GM23338 (cell line): Measurements from ENCODE around the gene TMEM154. TPM values are rescaled to one million over a fixed set of nuclear protein-coding genes. Genes with fewer than 3 reads are reported as not detected.

Experiments used
- ATAC-seq: fragments of 200-7000 bp; cut with Tn5 transposase; 3 replicates; pipeline ENCODE4 v1.9.1; 2020
- DNase-seq: peaks from one replicate; pipeline ENCODE4 v3.0.0-alpha.2; 2015; ENCODE audit warnings: low spot score
- H2AFZ ChIP-seq: fragments of 200-600 bp; sonication (generic); 2 replicates; pipeline ENCODE4 v1.8.0; 2016; ENCODE audit warnings: antibody characterized with exemption, mild to moderate bottlenecking, moderate library complexity
- H3F3A ChIP-seq: fragments of 200-600 bp; sonication (generic); replicated peaks from 2 replicates; pipeline ENCODE4 v1.8.0; 2017; ENCODE audit warnings: antibody characterized with exemption, mixed run types, low read depth
- H3K27ac ChIP-seq: fragments of 200-600 bp; sonication (generic); 2 replicates; pipeline ENCODE4 v1.6.1; 2016; ENCODE audit warnings: low read depth
- H3K27me3 ChIP-seq: fragments of 200-600 bp; sonication (generic); 2 replicates; pipeline ENCODE4 v1.8.0; 2016; ENCODE audit warnings: mild to moderate bottlenecking, mixed run types, moderate library complexity; ENCODE audit not compliant: insufficient read depth
- H3K36me3 ChIP-seq: fragments of 200-600 bp; sonication (generic); 2 replicates; pipeline ENCODE4 v1.8.0; 2016; ENCODE audit warnings: mild to moderate bottlenecking; ENCODE audit not compliant: insufficient read depth
- H3K4me1 ChIP-seq: fragments of 200-600 bp; sonication (generic); 2 replicates; pipeline ENCODE4 v1.8.0; 2016; ENCODE audit warnings: mild to moderate bottlenecking, moderate library complexity; ENCODE audit not compliant: insufficient read depth
- H3K4me2 ChIP-seq: fragments of 200-600 bp; sonication (generic); 2 replicates; pipeline ENCODE4 v1.7.1; 2017; ENCODE audit warnings: mixed run types
- H3K4me3 ChIP-seq: fragments of 200-600 bp; sonication (generic); 2 replicates; pipeline ENCODE4 v1.6.1; 2016; ENCODE audit warnings: mixed run types
- H3K79me2 ChIP-seq: fragments of 200-600 bp; sonication (generic); replicated peaks from 2 replicates; pipeline ENCODE4 v1.8.0; 2017; ENCODE audit warnings: mild to moderate bottlenecking; ENCODE audit not compliant: insufficient read depth
- H3K9me2 ChIP-seq: fragments of 200-600 bp; sonication (generic); 2 replicates; pipeline ENCODE4 v1.8.0; 2017; ENCODE audit not compliant: insufficient read depth
- H4K20me1 ChIP-seq: fragments of 200-600 bp; sonication (generic); replicated peaks from 2 replicates; pipeline ENCODE4 v1.8.0; 2017; ENCODE audit warnings: mild to moderate bottlenecking; ENCODE audit not compliant: insufficient read depth
- H3K27ac Mint-ChIP-seq: 2 replicates; pipeline ENCODE4 v1.8.0; 2020; ENCODE audit warnings: inconsistent platforms, mild to moderate bottlenecking, moderate library complexity, mixed read lengths
- H3K27me3 Mint-ChIP-seq: 3 replicates; pipeline ENCODE4 v1.8.0; 2022; ENCODE audit warnings: low read depth, mild to moderate bottlenecking, moderate library complexity, mixed read lengths, inconsistent platforms; ENCODE audit not compliant: insufficient read depth, poor library complexity
- H3K36me3 Mint-ChIP-seq: 3 replicates; pipeline ENCODE4 v1.8.0; 2021; ENCODE audit warnings: low read depth, mild to moderate bottlenecking, inconsistent platforms, moderate library complexity, mixed read lengths
- H3K4me1 Mint-ChIP-seq: 3 replicates; pipeline ENCODE4 v1.8.0; 2020; ENCODE audit warnings: mild to moderate bottlenecking, inconsistent platforms, mixed read lengths
- H3K4me3 Mint-ChIP-seq: 3 replicates; pipeline ENCODE4 v1.8.0; 2021; ENCODE audit warnings: moderate library complexity, mild to moderate bottlenecking, inconsistent platforms, mixed read lengths
- H3K9me3 Mint-ChIP-seq: 3 replicates; pipeline ENCODE4 v1.8.0; 2020; ENCODE audit warnings: moderate library complexity, mild to moderate bottlenecking, inconsistent platforms, mixed read lengths
- CTCF ChIP-seq, 2 experiments: fragments of 200-600 bp in 1 of 2; sonication (generic) in 1 of 2; conservative IDR thresholded peaks; 2 replicates each; pipeline versions ENCODE4 v1.5.1 to v1.6.1; 2016 to 2017; ENCODE audit warnings: antibody characterized with exemption in 2 of 2, low read depth in 2 of 2, mild to moderate bottlenecking in 2 of 2, moderate library complexity in 1 of 2
- ETS1 ChIP-seq: IDR thresholded peaks from 2 replicates; pipeline ENCODE4 v1.6.1; 2016; ENCODE audit warnings: antibody characterized with exemption
- JUNB ChIP-seq: IDR thresholded peaks from one replicate; pipeline ENCODE4 v1.6.1; 2016; ENCODE audit warnings: antibody characterized with exemption; ENCODE audit not compliant: unreplicated experiment
- POLR2AphosphoS5 ChIP-seq: IDR thresholded peaks from 2 replicates; pipeline ENCODE4 v1.6.1; 2016; ENCODE audit warnings: antibody characterized with exemption, low read depth
- REST ChIP-seq: IDR thresholded peaks from one replicate; pipeline ENCODE4 v1.6.1; 2018; ENCODE audit warnings: antibody characterized with exemption; ENCODE audit not compliant: unreplicated experiment
- STAT1 ChIP-seq: IDR thresholded peaks from one replicate; pipeline ENCODE4 v1.6.1; 2016; ENCODE audit warnings: antibody characterized with exemption; ENCODE audit not compliant: unreplicated experiment
- ZNF114 ChIP-seq: fragments of 250-450 bp; sonication (Bioruptor Pico); IDR thresholded peaks from 2 replicates; pipeline ENCODE4 v1.5.0; 2020; ENCODE audit warnings: mild to moderate bottlenecking, moderate library complexity
- ZNF462 ChIP-seq: fragments of 250-450 bp; sonication (Bioruptor Pico); IDR thresholded peaks from 2 replicates; pipeline ENCODE4 v1.5.0; 2020; ENCODE audit warnings: mild to moderate bottlenecking, moderate library complexity
- polyA plus RNA-seq: library from polyadenylated mRNA; unstranded; fragments of >200 nt; fragmentation: Nextera tagmentation; extraction: Ambion mirVana; gene quantifications from 2 replicates; pipeline ENCODE4 v1.2.1, GENCODE V29; 2016
- total RNA-seq: library from RNA; depleted of rRNA; stranded (reverse); fragments of >200 nt; shearing (Covaris generic); gene quantifications from 2 replicates; pipeline ENCODE4 v1.2.3, GENCODE V29; 2014

Gene TMEM154
- total and polyA plus RNA-seq, 2 experiments from 2014 or later, result 1.0 to 1.7 TPM

- Mint-ChIP-seq H3K36me3 (no peaks in the 10 kb centered on the region), H3K4me1 (peaks cover 18% of the 10 kb centered on the region), H3K9me3 (peaks cover 5% of the 10 kb centered on the region; the same call in 1 of the 3 replicates), H3K4me3 (no peak overlapping the region), H3K27me3 (no peaks in the 10 kb centered on the region), H3K27ac (no peak overlapping the region)
- no peak overlapping the region for H2AFZ ChIP-seq
- no peaks in the 10 kb centered on the region for H3K79me2 ChIP-seq
- no peak overlapping the region for H3K4me2 ChIP-seq
- no peak for ATAC-seq
- H3K9me2 ChIP-seq, result no peaks in the 10 kb centered on the region
- 0 out of 2 replicates have a peak, but pooled peaks cover 4% of the 10 kb centered on the region for H3K4me1 ChIP-seq
- H3K27ac ChIP-seq, result no peak overlapping the region
- no peaks in the 10 kb centered on the region for H4K20me1 ChIP-seq
- no peak overlapping the region for H3K4me3 ChIP-seq
- no peaks in the 10 kb centered on the region for H3F3A ChIP-seq
- no peaks in the 10 kb centered on the region for H3K36me3 ChIP-seq
- DNase-seq, result no peak
- no peaks in the 10 kb centered on the region for H3K27me3 ChIP-seq
- TF ChIP-seq ZNF114 (CRISPR knock-in tag) (no peak), ETS1 (no peak), REST (no peak), CTCF (conservative IDR thresholded peaks at IDR 0.05; ENCODE audit: low read depth in 2 of 2) (no peak), STAT1 (no peak), JUNB (no peak), POLR2AphosphoS5 (no peak), ZNF462 (CRISPR knock-in tag) (no peak)
Observed at GRCh38 chr4:152588869-152589268, 90.9 kb downstream of the TMEM154 start.
